HG03520 (cell line): Measurements from ENCODE around the gene FYTTD1.

Source experiments
- ATAC-seq: cut with Tn5 transposase; IDR thresholded peaks from one replicate; pipeline ENCODE4 v1.9.1; 2021; ENCODE audit warnings: mild to moderate bottlenecking, moderate library complexity; ENCODE audit not compliant: unreplicated experiment

Gene FYTTD1

GRCh38 chr3:197830308-197830966, 80.8 kb downstream of the FYTTD1 start:
- ATAC-seq, result no peak

GRCh38 chr3:197830967-197831313, 81.3 kb downstream of the FYTTD1 start:
- ATAC-seq, result no peak

- peak; percentile 39 for ATAC-seq
Observed at GRCh38 chr3:197833930-197834715, 84.4 kb downstream of the FYTTD1 start.

- no peak for ATAC-seq
Observed at GRCh38 chr3:197835509-197835908, 85.8 kb downstream of the FYTTD1 start.

- ATAC-seq, result no peak
Observed at GRCh38 chr3:197836244-197836643, 86.6 kb downstream of the FYTTD1 start.
